WTC11 (cell line): ENCODE data around the gene HOMER2. TPM values are rescaled to one million over a fixed set of nuclear protein-coding genes. Genes with fewer than 3 reads are reported as not detected.

Source experiments
- ATAC-seq: fragments of 200-7000 bp; cut with Tn5 transposase; 2 replicates; pipeline ENCODE4 v1.10.0; 2021; ENCODE audit warnings: mild to moderate bottlenecking, moderate library complexity
- CTCF ChIA-PET: fragments of 300-600 bp; sonication (Branson Sonifier 250); formaldehyde crosslinking; loops from one replicate; lab custom pipeline; 2021; ENCODE audit warnings: antibody characterized with exemption; lab: Charles Lee
- POLR2A ChIA-PET: fragments of 350-600 bp; sonication (Branson Sonifier 250); formaldehyde crosslinking; loops from one replicate; lab custom pipeline; 2021; ENCODE audit warnings: antibody characterized with exemption; lab: Charles Lee
- DNase-seq: peaks from one replicate; pipeline ENCODE4 v3.0.0; 2021; ENCODE audit warnings: low spot score
- H3K27ac Mint-ChIP-seq: 2 replicates; pipeline ENCODE4 v1.8.0; 2021; ENCODE audit warnings: mixed read lengths
- H3K27me3 Mint-ChIP-seq: 2 replicates; pipeline ENCODE4 v1.8.0; 2021; ENCODE audit warnings: low read depth, mild to moderate bottlenecking, moderate library complexity, mixed read lengths
- H3K36me3 Mint-ChIP-seq: 2 replicates; pipeline ENCODE4 v1.8.0; 2021; ENCODE audit warnings: mixed read lengths
- H3K4me1 Mint-ChIP-seq: 2 replicates; pipeline ENCODE4 v1.8.0; 2022; ENCODE audit warnings: mixed read lengths
- H3K4me3 Mint-ChIP-seq: 2 replicates; pipeline ENCODE4 v1.8.0; 2021; ENCODE audit warnings: mild to moderate bottlenecking, moderate library complexity, mixed read lengths
- H3K9me3 Mint-ChIP-seq: 2 replicates; pipeline ENCODE4 v1.8.0; 2021; ENCODE audit warnings: mixed read lengths
- AR ChIP-seq: fragments of 250-450 bp; sonication (Bioruptor Pico); IDR thresholded peaks from 2 replicates; pipeline ENCODE4 v1.9.0; 2021; ENCODE audit warnings: mild to moderate bottlenecking
- ATF1 ChIP-seq: sonication (generic); formaldehyde crosslinking; IDR thresholded peaks from 2 replicates; pipeline ENCODE4 v1.8.1; 2023; ENCODE audit warnings: mild to moderate bottlenecking, moderate library complexity, missing genetic modification reagents
- CTCF ChIP-seq: fragments of 200-600 bp; IDR thresholded peaks from 2 replicates; pipeline ENCODE4 v1.8.0; 2022; ENCODE audit warnings: antibody characterized with exemption
- GRHL2 ChIP-seq: fragments of 250-450 bp; sonication (Bioruptor Pico); IDR thresholded peaks from 2 replicates; pipeline ENCODE4 v1.8.0; 2022; ENCODE audit warnings: mild to moderate bottlenecking, moderate library complexity; ENCODE audit not compliant: insufficient replicate concordance, severe bottlenecking
- IRF1 ChIP-seq: sonication (generic); formaldehyde crosslinking; IDR thresholded peaks from 2 replicates; pipeline ENCODE4 v1.8.0; 2023; ENCODE audit warnings: missing genetic modification reagents
- NFATC4 ChIP-seq: fragments of 250-450 bp; sonication (Bioruptor Pico); IDR thresholded peaks from 2 replicates; pipeline ENCODE4 v1.9.0; 2021; ENCODE audit warnings: mild to moderate bottlenecking
- NFYB ChIP-seq: sonication (generic); formaldehyde crosslinking; conservative IDR thresholded peaks from 2 replicates; pipeline ENCODE4 v1.8.0; 2022; ENCODE audit warnings: low read depth, missing genetic modification reagents
- NR2C2 ChIP-seq: sonication (generic); formaldehyde crosslinking; IDR thresholded peaks from 2 replicates; pipeline ENCODE4 v1.8.0; 2022; ENCODE audit warnings: mild to moderate bottlenecking, missing genetic modification reagents
- SMAD4 ChIP-seq: sonication (generic); formaldehyde crosslinking; IDR thresholded peaks from 2 replicates; pipeline ENCODE4 v1.8.0; 2022; ENCODE audit warnings: mild to moderate bottlenecking, missing genetic modification reagents
- STAT6 ChIP-seq: sonication (generic); formaldehyde crosslinking; conservative IDR thresholded peaks from 2 replicates; pipeline ENCODE4 v1.8.1; 2023; ENCODE audit warnings: mild to moderate bottlenecking, low read depth, missing genetic modification reagents, moderate library complexity
- USF2 ChIP-seq: sonication (generic); formaldehyde crosslinking; IDR thresholded peaks from 2 replicates; pipeline ENCODE4 v1.8.1; 2023; ENCODE audit warnings: mild to moderate bottlenecking, missing genetic modification reagents, moderate library complexity
- ZMAT4 ChIP-seq: fragments of 250-450 bp; sonication (Bioruptor Pico); IDR thresholded peaks from 2 replicates; pipeline ENCODE4 v1.9.0; 2021; ENCODE audit warnings: mild to moderate bottlenecking
- ZNF425 ChIP-seq: fragments of 250-450 bp; sonication (Bioruptor Pico); conservative IDR thresholded peaks from 2 replicates; pipeline ENCODE4 v1.9.0; 2021; ENCODE audit warnings: mild to moderate bottlenecking
- total RNA-seq: library from RNA; stranded (reverse); gene quantifications from 3 replicates; pipeline ENCODE4 v1.2.3, GENCODE V29; 2021

HOMER2 gene
- total RNA-seq, 1 experiment from 2014 or later, result 17.4 TPM

GRCh38 chr15:82978438-82978837 lies 25.9 kb upstream of the HOMER2 start (continued):
- no peak for TF ChIP-seq GRHL2
- no peak for TF ChIP-seq IRF1 (CRISPR knock-in tag)
- TF ChIP-seq NFATC4 (CRISPR knock-in tag), result no peak

GRCh38 chr15:82977076-82977475 lies 24.6 kb upstream of the HOMER2 start:
- POLR2A ChIA-PET, result no interaction called here
- TF ChIP-seq NFYB (CRISPR knock-in tag), result no peak
- no peak for TF ChIP-seq SMAD4 (CRISPR knock-in tag)
- TF ChIP-seq STAT6, result no peak
- TF ChIP-seq ZNF425 (CRISPR knock-in tag), result no peak
- no peak for TF ChIP-seq ZMAT4 (CRISPR knock-in tag)
- no peak for TF ChIP-seq NR2C2
- TF ChIP-seq ATF1 (CRISPR knock-in tag), result no peak
- no peak for TF ChIP-seq AR (CRISPR knock-in tag)
- TF ChIP-seq USF2 (CRISPR knock-in tag), result no peak
- TF ChIP-seq CTCF, result no peak
- TF ChIP-seq, all 79 proteins: peak for 0
- no peak overlapping the region for H3K4me3 Mint-ChIP-seq
- H3K36me3 Mint-ChIP-seq, result no peaks in the 10 kb centered on the region
- H3K27me3 Mint-ChIP-seq, result peaks cover 10% of the 10 kb centered on the region
- no peaks in the 10 kb centered on the region for H3K4me1 Mint-ChIP-seq
- H3K27ac Mint-ChIP-seq, result no peak overlapping the region
- CTCF ChIA-PET, result no interaction called here
- no peak for DNase-seq
- ATAC-seq, result no peak
- H3K9me3 Mint-ChIP-seq, result no peaks in the 10 kb centered on the region
